Measurements from ENCODE around the gene CIAPIN1.
A peak's percentile ranks its signal among the peaks of the same experiment; 100 is the strongest.
"Not testable (repeated sequence)": the region's sequence is repeated elsewhere in the genome, so short reads cannot be mapped to it uniquely, and the experiment has no call there.

The CIAPIN1 gene

GRCh38 chr16:57403965-57404817 is 43.0 kb downstream of the CIAPIN1 start, which contains the start of gene CCL17:
TSS of gene CCL17 (plus strand) at chr16:57404767. CDS start at chr16:57413933, 9,166 bp downstream.
- no peak for DNase-seq

- DNase-seq, result no peak
Measured at GRCh38 chr16:57401943-57402640, 45.1 kb downstream of the CIAPIN1 start.

GRCh38 chr16:57397493-57397892 is 49.7 kb downstream of the CIAPIN1 start:
- DNase-seq, result not testable (repeated sequence)

GRCh38 chr16:57396786-57397185 is 50.4 kb downstream of the CIAPIN1 start:
- no peak for DNase-seq

GRCh38 chr16:57395026-57395425 is 52.2 kb downstream of the CIAPIN1 start:
- DNase-seq, result no peak

GRCh38 chr16:57394444-57394843 is 52.7 kb downstream of the CIAPIN1 start:
- peak; percentile 42 for DNase-seq

- DNase-seq, result no peak
Measured at GRCh38 chr16:57392694-57393093, 54.5 kb downstream of the CIAPIN1 start.

- no peak for DNase-seq
Measured at GRCh38 chr16:57391708-57392107, 55.5 kb downstream of the CIAPIN1 start.

GRCh38 chr16:57391300-57391699 is 55.9 kb downstream of the CIAPIN1 start:
- DNase-seq, result no peak

GRCh38 chr16:57390636-57391295 is 56.4 kb downstream of the CIAPIN1 start:
- no peak for DNase-seq

- no peak for DNase-seq
Measured at GRCh38 chr16:57389087-57389468, 58.1 kb downstream of the CIAPIN1 start.

GRCh38 chr16:57388359-57389086 is 58.7 kb downstream of the CIAPIN1 start:
- no peak for DNase-seq

- no peak for DNase-seq
Measured at GRCh38 chr16:57387598-57388354, 59.4 kb downstream of the CIAPIN1 start.

GRCh38 chr16:57386381-57386951 is 60.7 kb downstream of the CIAPIN1 start:
- no peak for DNase-seq

- DNase-seq, result no peak
Measured at GRCh38 chr16:57385083-57385482, 62.1 kb downstream of the CIAPIN1 start.

GRCh38 chr16:57384248-57385070 is 62.7 kb downstream of the CIAPIN1 start:
- DNase-seq, result peak; percentile 43

GRCh38 chr16:57383276-57384247 is 63.6 kb downstream of the CIAPIN1 start:
- DNase-seq, result peak; percentile 37

- no peak for DNase-seq
Measured at GRCh38 chr16:57382535-57383275, 64.5 kb downstream of the CIAPIN1 start.

Data from OCI-M1 (cell line).